ENCODE measurements around the gene CNTROB.

DNA sequence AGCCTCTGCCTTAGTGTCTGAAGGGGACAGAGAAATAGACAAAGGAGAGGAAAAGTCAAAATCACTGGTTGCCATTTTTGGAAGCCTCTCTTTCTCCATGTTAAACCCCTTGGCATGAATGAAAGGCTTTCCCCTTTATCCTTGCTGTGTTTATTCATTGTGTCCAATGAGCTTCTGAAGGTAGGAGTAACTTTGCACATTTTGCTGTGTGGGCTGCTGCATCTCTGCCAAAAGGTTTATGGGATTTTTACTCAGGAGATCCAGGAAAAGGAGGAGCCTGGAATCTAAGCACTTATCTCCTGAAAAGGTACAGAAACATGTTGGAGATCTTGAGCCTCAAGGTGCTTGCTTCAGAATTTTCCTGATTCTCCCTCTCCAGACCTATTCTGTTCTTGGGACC, 3.9 kb downstream of the CNTROB start:
- TF ChIP-seq SP1 (IDR thresholded peaks at IDR 0.05) (no peak), SUZ12 (IDR thresholded peaks at IDR 0.05) (no peak), FOXM1 (IDR thresholded peaks at IDR 0.05; ENCODE audit: borderline replicate concordance) (no peak), CTBP1 (IDR thresholded peaks at IDR 0.05; ENCODE audit: borderline replicate concordance) (no peak), TARDBP (IDR thresholded peaks at IDR 0.05) (no peak), ELF4 (IDR thresholded peaks at IDR 0.05) (no peak), ZNF384 (IDR thresholded peaks at IDR 0.05) (no peak), FOXK2 (IDR thresholded peaks at IDR 0.05) (no peak), BHLHE40 (IDR thresholded peaks at IDR 0.05; ENCODE audit: borderline replicate concordance) (no peak), FOXA1 (IDR thresholded peaks at IDR 0.05) (no peak), NFRKB (IDR thresholded peaks at IDR 0.05) (no peak), L3MBTL2 (conservative IDR thresholded peaks at IDR 0.05) (no peak), ARNT (IDR thresholded peaks at IDR 0.05) (no peak)
- TF ChIP-seq, protein P1, sequence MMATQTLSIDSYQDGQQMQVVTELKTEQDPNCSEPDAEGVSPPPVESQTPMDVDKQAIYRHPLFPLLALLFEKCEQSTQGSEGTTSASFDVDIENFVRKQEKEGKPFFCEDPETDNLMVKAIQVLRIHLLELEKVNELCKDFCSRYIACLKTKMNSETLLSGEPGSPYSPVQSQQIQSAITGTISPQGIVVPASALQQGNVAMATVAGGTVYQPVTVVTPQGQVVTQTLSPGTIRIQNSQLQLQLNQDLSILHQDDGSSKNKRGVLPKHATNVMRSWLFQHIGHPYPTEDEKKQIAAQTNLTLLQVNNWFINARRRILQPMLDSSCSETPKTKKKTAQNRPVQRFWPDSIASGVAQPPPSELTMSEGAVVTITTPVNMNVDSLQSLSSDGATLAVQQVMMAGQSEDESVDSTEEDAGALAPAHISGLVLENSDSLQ (IDR thresholded peaks at IDR 0.05), result no peak

Data from HEK293T (cell line).